Ascending aorta (tissue), 2 donors: ENCODE measurements around the gene PACS2. TPM values are rescaled to one million over a fixed set of nuclear protein-coding genes. Genes with fewer than 3 reads are reported as not detected.

ENCODE experiments used
- DNase-seq, 2 donors: peaks; one replicate each; pipeline ENCODE4 v3.0.0-alpha.2; 2019; ENCODE audit warnings: low spot score in 2 of 2
- H3K27ac ChIP-seq, 2 donors: fragments of 200-600 bp; sonication (generic); one replicate each; pipeline ENCODE4 v1.5.1; 2016 to 2017; ENCODE audit warnings: mild to moderate bottlenecking in 1 of 2
- H3K27me3 ChIP-seq: fragments of 200-600 bp; sonication (generic); one replicate; pipeline ENCODE4 v1.5.1; 2017
- H3K36me3 ChIP-seq, 2 donors: fragments of 200-600 bp; sonication (generic); one replicate each; pipeline ENCODE4 v1.5.1; 2016
- H3K4me1 ChIP-seq, 2 donors: fragments of 200-600 bp; sonication (generic); one replicate each; pipeline ENCODE4 v1.5.1; 2016 to 2017; ENCODE audit warnings: mild to moderate bottlenecking in 1 of 2
- H3K4me3 ChIP-seq, 2 donors: fragments of 200-600 bp; sonication (generic); one replicate each; pipeline ENCODE4 v1.5.1; 2016 to 2017; ENCODE audit warnings: mild to moderate bottlenecking in 1 of 2
- H3K9me3 ChIP-seq, 2 donors: fragments of 200-600 bp; sonication (generic); one replicate each; pipeline ENCODE4 v1.5.1; 2016
- intact Hi-C: fragments of 100-400 bp; cut with DNase I; formaldehyde crosslinking; loops from one replicate; pipeline ENCODE4 v1.15.1; 2023
- total RNA-seq: library from RNA; depleted of rRNA; stranded (reverse); fragments of >200 nt; gene quantifications from one replicate; pipeline ENCODE4 v1.1.0, GENCODE V29; 2016
- TF ChIP-seq, protein P1 (sequence below), 3 experiments: fragments of 200-600 bp in 2 of 3; fragments of 450-650 bp in 1 of 3; sonication (generic) in 2 of 3; IDR thresholded peaks; one replicate each; pipeline ENCODE4 v1.5.1; 2016 to 2019; ENCODE audit warnings: antibody characterized with exemption in 3 of 3, mild to moderate bottlenecking in 1 of 3, moderate library complexity in 1 of 3

PACS2 gene
- total RNA-seq, 1 donor from 2014 or later: 153 TPM

DNA sequence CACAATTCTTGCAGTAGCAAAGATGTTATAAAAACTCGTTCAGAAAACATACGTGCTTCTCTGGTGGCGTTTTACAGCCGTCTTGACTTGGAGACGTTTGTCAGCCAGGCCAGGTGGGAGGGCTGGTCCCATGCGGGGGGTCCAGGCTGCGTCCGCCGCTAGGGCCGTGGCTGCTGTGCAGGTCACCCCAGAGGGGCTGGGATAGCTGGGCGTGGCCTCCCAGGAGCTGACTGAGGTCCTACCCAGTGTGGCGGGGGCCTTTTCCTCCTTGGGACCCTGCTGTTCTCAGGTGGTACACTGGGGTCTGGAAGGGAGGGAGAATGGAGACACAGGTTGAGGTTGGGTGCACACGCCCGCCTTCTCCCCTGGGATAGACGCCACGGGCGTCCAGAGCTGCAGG lies 130.3 kb downstream of the PACS2 start:
- Histone ChIP-seq H3K4me3 (no peak overlapping the region), H3K9me3 (no peaks in the 10 kb centered on the region), H3K4me1 (peaks cover 3 to 10% of the 10 kb centered on the region in 2 donors), H3K36me3 (peaks cover 4 to 14% of the 10 kb centered on the region in 2 donors), H3K27me3 (no peaks in the 10 kb centered on the region), H3K27ac (no peak overlapping the region)
- TF ChIP-seq, protein P1, sequence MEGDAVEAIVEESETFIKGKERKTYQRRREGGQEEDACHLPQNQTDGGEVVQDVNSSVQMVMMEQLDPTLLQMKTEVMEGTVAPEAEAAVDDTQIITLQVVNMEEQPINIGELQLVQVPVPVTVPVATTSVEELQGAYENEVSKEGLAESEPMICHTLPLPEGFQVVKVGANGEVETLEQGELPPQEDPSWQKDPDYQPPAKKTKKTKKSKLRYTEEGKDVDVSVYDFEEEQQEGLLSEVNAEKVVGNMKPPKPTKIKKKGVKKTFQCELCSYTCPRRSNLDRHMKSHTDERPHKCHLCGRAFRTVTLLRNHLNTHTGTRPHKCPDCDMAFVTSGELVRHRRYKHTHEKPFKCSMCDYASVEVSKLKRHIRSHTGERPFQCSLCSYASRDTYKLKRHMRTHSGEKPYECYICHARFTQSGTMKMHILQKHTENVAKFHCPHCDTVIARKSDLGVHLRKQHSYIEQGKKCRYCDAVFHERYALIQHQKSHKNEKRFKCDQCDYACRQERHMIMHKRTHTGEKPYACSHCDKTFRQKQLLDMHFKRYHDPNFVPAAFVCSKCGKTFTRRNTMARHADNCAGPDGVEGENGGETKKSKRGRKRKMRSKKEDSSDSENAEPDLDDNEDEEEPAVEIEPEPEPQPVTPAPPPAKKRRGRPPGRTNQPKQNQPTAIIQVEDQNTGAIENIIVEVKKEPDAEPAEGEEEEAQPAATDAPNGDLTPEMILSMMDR (IDR thresholded peaks at IDR 0.05): no peak
- intact Hi-C loops: no loop called here
- no peak for DNase-seq

DNA sequence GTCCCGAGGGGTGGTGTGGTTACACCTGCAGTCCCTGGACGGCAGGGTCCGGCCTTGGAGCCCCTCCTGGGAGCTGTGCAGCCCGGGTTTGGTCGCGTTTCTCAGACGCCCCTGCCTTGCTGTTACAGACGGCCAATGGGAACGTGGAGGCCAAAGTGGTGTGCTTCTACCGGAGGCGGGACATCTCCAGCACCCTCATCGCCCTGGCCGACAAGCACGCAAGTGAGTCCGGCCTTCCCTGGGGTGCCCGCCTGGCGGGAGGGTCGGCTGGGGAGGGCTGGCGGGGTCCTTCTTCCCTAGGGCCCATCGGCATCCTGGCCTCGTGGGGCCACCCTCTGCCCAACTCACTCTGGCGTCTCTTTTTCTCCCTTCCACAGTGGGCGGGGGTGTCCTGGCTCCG lies 130.7 kb downstream of the PACS2 start:
- no peak overlapping the region for H3K27ac ChIP-seq
- no peaks in the 10 kb centered on the region for H3K9me3 ChIP-seq
- peaks cover 3 to 10% of the 10 kb centered on the region in 2 donors for H3K4me1 ChIP-seq
- H3K27me3 ChIP-seq: no peaks in the 10 kb centered on the region
- peaks cover 8 to 15% of the 10 kb centered on the region in 2 donors for H3K36me3 ChIP-seq
- no peak overlapping the region for H3K4me3 ChIP-seq
- TF ChIP-seq, protein P1 (IDR thresholded peaks at IDR 0.05): no peak
- intact Hi-C loops: no loop called here
- DNase-seq: no peak

- Histone ChIP-seq H3K36me3 (peaks cover 16 to 24% of the 10 kb centered on the region in 2 donors), H3K27me3 (no peaks in the 10 kb centered on the region), H3K4me3 (no peak overlapping the region), H3K4me1 (peaks cover 3 to 10% of the 10 kb centered on the region in 2 donors), H3K9me3 (no peaks in the 10 kb centered on the region), H3K27ac (no peak overlapping the region)
- TF ChIP-seq, protein P1 (IDR thresholded peaks at IDR 0.05): no peak
- DNase-seq: no peak
- intact Hi-C loops: no loop called here
Measured at GRCh38 chr14:105445901-105446845, 131.6 kb downstream of the PACS2 start.

GRCh38 chr14:105446971-105447370 lies 132.4 kb downstream of the PACS2 start:
- no peak overlapping the region for H3K27ac ChIP-seq
- H3K36me3 ChIP-seq: peaks cover 18 to 26% of the 10 kb centered on the region in 2 donors
- H3K4me1 ChIP-seq: peaks cover 3 to 10% of the 10 kb centered on the region in 2 donors
- intact Hi-C loops: no loop called here
- H3K27me3 ChIP-seq: no peaks in the 10 kb centered on the region
- no peak overlapping the region for H3K4me3 ChIP-seq
- no peaks in the 10 kb centered on the region for H3K9me3 ChIP-seq
- TF ChIP-seq, protein P1 (IDR thresholded peaks at IDR 0.05): no peak
- no peak for DNase-seq

Other genes starting within 250 kb of the PACS2 start
- gene GPR132, start 249.3 kb upstream of the PACS2 start, total RNA-seq: not detected
- gene JAG2, start 146.0 kb upstream of the PACS2 start, total RNA-seq: 35.5 TPM
- gene NUDT14, start 133.4 kb upstream of the PACS2 start, total RNA-seq: 1.5 TPM
- 80.1 TPM for gene BTBD6, start 66.2 kb upstream of the PACS2 start, total RNA-seq
- gene BRF1, start 13.7 kb upstream of the PACS2 start, total RNA-seq: 60.9 TPM
- gene TEX22, start 83.8 kb downstream of the PACS2 start, total RNA-seq: not detected
- 118 TPM for gene MTA1, start 105.1 kb downstream of the PACS2 start, total RNA-seq
- gene CRIP2, start 160.1 kb downstream of the PACS2 start, total RNA-seq: 665 TPM
- gene CRIP1, start 172.1 kb downstream of the PACS2 start, total RNA-seq: 106 TPM
- 12.7 TPM for gene TEDC1, start 176.5 kb downstream of the PACS2 start, total RNA-seq
- 34.6 TPM for gene TMEM121, start 211.8 kb downstream of the PACS2 start, total RNA-seq